ENCODE results near the gene ASXL1.

The ASXL1 gene

GRCh38 chr20:32436968-32437367 is 78.8 kb downstream of the ASXL1 start:
- TF ChIP-seq CTCF (IDR thresholded peaks at IDR 0.05) = no peak
- Histone ChIP-seq H3K4me3 (no peak overlapping the region), H3K36me3 (peaks cover 75 to 95% (median 95%) of the 10 kb centered on the region in 3 donors), H3K4me1 (no peaks in the 10 kb centered on the region), H3K9me3 (no peaks in the 10 kb centered on the region), H3K27me3 (no peaks in the 10 kb centered on the region), H3K27ac (no peak overlapping the region)
- intact Hi-C loops (cut with DNase I; ENCODE audit: low total_unique reads) = no loop called here
- DNase-seq = no peak

GRCh38 chr20:32437391-32438074 is 79.4 kb downstream of the ASXL1 start:
- Histone ChIP-seq H3K27ac (no peak overlapping the region), H3K4me3 (no peak overlapping the region), H3K36me3 (peaks cover 69 to 90% (median 90%) of the 10 kb centered on the region in 3 donors), H3K4me1 (no peaks in the 10 kb centered on the region), H3K9me3 (no peaks in the 10 kb centered on the region), H3K27me3 (no peaks in the 10 kb centered on the region)
- intact Hi-C loops (cut with DNase I; ENCODE audit: low total_unique reads) = no loop called here
- no peak for TF ChIP-seq CTCF (IDR thresholded peaks at IDR 0.05)
- no peak for DNase-seq

DNA sequence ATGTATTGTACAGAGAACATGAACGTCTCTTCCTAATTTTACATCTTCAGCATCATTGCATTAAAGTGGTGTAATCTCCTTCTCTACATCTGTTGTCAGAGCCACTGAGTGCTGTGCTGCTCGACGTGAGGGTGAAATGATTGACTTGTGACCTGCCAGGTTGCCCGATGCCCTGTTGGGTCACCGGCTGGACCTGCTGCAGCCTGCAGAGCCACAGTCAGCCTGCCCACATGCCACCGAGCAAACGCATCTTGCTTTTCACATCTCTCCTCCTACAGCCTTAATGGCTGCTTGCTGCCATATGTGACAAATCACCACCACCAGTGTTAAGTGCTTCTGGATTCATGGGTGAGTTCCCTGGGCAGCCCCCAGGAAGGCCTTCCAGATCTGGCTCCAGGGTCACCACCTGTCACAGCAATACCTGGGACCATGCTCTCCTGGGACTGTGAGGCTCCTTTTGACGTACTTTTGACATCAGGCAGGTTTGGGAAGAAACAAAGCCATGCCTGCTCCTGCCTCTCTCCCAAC is 80.3 kb downstream of the ASXL1 start:
- Histone ChIP-seq H3K27me3 (no peaks in the 10 kb centered on the region), H3K36me3 (peaks cover 61 to 81% (median 81%) of the 10 kb centered on the region in 3 donors), H3K4me3 (no peak overlapping the region), H3K27ac (no peak overlapping the region), H3K4me1 (no peaks in the 10 kb centered on the region), H3K9me3 (no peaks in the 10 kb centered on the region)
- DNase-seq = no peak
- intact Hi-C loops (cut with DNase I; ENCODE audit: low total_unique reads) = no loop called here
- TF ChIP-seq CTCF (IDR thresholded peaks at IDR 0.05) = no peak

GRCh38 chr20:32439132-32439829 is 81.2 kb downstream of the ASXL1 start:
- no peak for DNase-seq

More at GRCh38 chr20:32439132-32439829, 81.2 kb downstream of the ASXL1 start:
- intact Hi-C loops (cut with DNase I; ENCODE audit: low total_unique reads) = no loop called here
- Histone ChIP-seq H3K27ac (no peak overlapping the region), H3K27me3 (no peaks in the 10 kb centered on the region), H3K4me3 (no peak overlapping the region), H3K4me1 (no peaks in the 10 kb centered on the region), H3K9me3 (no peaks in the 10 kb centered on the region), H3K36me3 (peaks cover 52 to 72% (median 72%) of the 10 kb centered on the region in 3 donors)
- TF ChIP-seq CTCF (IDR thresholded peaks at IDR 0.05) = no peak

Measured in tibial artery (tissue), 4 donors.